ENCODE measurements around the gene MLXIP.

GRCh38 chr12:122073815-122074214, 4.7 kb upstream of the MLXIP start:
- TF ChIP-seq CTCF (IDR thresholded peaks at IDR 0.05), result no peak
- no peak for TF ChIP-seq POLR2A (IDR thresholded peaks at IDR 0.05)
